PC-9 (cell line): ENCODE data around the gene FBXL17.

Experiments used
- CTCF ChIP-seq: fragments of 200-600 bp; sonication (generic); conservative IDR thresholded peaks from 2 replicates; pipeline ENCODE4 v1.6.1; 2017; ENCODE audit warnings: mixed run types, antibody characterized with exemption, mild to moderate bottlenecking, moderate library complexity
- EZH2 ChIP-seq: fragments of 200-600 bp; sonication (generic); IDR thresholded peaks from 2 replicates; pipeline ENCODE4 v1.8.0; 2017; ENCODE audit warnings: antibody characterized with exemption, low read depth

- TF ChIP-seq CTCF (no peak), EZH2 (no peak)
Measured at GRCh38 chr5:108212775-108213346, 169.0 kb downstream of the FBXL17 start.
